Retina (tissue), 1 donor: Measurements from ENCODE around the gene DTX1.

Experiments
- DNase-seq: peaks from one replicate; pipeline ENCODE4 v3.0.0-alpha.2; 2016

The DTX1 gene

DNA sequence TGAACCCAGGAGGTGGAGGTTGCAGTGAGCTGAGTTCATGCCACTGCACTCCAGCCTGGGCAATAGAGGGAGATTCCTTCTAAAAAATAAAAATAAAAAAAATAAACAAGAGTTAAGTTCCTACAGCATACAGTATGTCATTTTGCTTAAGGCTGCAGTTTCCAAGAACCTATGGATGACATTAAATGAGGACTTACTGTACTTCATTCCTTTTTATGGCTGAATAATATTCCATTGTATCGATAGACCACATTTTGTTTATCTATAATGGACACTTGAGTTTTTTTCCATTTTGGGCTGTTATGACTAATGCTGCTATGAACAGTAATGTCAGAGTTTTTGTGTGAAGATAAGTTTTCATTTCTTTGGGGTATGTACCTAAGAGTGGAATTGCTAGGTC, 61.6 kb downstream of the DTX1 start:
- DNase-seq: no peak

GRCh38 chr12:113119980-113120669, 63.6 kb downstream of the DTX1 start:
- DNase-seq: no peak

- no peak for DNase-seq
Measured at GRCh38 chr12:113120670-113121370, 64.3 kb downstream of the DTX1 start.

GRCh38 chr12:113127791-113128199, 71.3 kb downstream of the DTX1 start:
- DNase-seq: no peak

GRCh38 chr12:113128802-113129663, 72.5 kb downstream of the DTX1 start:
- DNase-seq: no peak

- DNase-seq: no peak
Measured at GRCh38 chr12:113129664-113130456, 73.3 kb downstream of the DTX1 start.

- DNase-seq: no peak
Measured at GRCh38 chr12:113130457-113131135, 74.1 kb downstream of the DTX1 start.

GRCh38 chr12:113131556-113131955, 75.0 kb downstream of the DTX1 start:
- no peak for DNase-seq

DNA sequence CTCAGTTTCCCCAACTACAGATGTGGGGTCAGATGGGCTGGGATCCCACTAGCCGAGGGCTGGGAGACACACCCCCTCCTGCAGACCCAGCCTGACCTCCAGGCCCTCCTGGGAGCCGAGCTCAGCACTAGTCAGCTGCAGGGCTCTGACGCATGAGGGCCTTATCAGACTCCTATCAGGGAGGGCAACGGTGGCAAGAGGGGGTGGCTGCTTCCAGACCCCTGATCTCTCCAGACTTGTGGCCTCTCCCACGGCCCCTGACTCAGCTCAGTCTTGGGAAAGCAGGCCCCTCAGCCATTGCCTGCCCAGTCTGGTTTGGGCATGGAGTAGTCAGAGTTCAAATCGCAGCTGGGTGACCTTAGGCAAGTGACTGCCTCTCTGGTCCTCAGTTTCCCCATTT, 76.5 kb downstream of the DTX1 start:
- no peak for DNase-seq

DNA sequence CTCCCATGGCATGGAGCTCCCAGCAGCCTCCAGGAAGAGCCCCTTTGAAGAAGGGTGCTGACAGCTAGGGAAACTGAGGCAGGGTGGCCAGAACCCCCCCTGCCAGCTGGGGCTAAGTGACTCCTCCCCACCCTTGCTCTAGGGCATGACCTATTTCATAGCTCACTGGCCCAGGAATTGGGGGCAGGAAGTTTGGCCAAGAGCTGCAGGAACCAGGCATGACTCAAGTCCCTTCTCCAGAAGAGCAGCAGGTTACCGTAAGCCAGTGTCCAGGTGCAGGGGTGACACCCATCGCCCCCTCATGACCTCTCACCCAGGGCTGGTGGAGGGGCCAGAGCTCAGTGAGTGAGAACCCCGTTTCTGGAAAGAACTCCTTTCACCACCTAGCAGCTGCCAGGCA, 77.1 kb downstream of the DTX1 start:
- DNase-seq: no peak

DNA sequence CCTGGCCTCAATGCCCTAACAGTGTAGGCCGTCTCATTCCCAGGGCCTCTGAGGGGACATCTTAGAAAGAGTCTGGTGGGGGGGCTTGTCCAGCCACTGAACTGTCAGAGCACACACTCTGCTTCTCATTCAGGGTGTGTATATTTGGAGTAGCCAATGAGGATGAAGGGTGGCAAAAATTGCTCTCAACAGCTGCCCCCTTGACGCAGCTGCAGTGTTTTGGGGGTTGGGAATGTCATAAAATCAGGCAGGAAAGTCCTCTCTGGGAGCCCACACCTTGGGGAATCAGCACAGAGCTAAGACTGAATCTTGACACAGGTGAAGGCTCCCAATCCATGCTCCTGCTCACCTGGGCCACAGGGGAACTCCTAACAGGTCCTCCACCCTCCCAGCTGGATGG, 77.5 kb downstream of the DTX1 start:
- DNase-seq: no peak

- no peak for DNase-seq
Measured at GRCh38 chr12:113134521-113134951, 78.0 kb downstream of the DTX1 start.

DNA sequence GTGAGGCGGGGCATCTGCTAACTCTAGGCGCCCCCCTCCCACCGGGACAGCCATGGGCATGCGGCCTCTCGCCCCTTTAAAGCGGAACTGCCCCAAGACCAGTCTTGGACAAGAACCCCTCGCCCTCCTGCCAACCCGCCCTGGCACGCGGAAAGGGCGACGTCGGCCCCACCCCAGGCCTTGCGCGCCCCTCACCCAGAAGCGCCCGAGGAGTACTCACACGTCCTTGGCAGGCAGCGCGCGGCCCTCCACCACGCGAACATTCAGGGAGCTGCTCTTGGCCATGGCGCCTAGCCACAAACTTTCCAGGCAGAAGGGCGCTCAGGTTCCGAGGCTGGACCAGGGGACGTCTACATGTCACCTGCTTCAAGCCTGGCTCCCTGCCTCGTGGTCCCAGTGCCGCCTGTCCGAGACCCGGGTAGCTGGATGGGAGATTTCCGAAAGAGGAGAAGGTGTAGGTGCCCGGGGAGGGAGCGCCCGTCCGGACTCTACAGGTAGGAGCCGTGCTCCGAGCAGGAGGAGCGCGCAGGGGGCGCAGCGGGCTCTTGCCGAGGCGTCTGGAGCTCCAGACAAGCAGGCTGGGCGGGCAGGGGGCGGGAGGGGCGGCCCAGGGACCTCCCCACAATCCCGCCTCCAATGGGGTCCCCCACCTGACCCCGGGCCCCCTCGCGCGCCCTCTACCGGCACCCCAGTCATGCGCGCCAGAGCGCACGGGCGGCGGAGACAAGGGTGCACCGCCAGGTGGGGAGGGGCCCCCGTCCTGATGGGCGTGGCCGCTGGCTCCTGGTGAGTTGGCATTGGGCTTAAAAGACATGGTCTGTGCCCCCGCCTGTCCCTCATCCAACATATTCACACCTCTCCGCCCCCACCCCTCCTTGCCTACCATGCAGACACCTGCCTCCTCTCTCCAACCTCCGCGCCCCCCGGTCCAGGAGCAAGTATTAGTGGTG, 78.9 kb downstream of the DTX1 start, which contains the start of gene RASAL1:
Gene RASAL1, minus strand, starts transcription at position 584 of the 950 bp plus-strand sequence. Its CDS starts 299 bp downstream, at position 285.
- no peak for DNase-seq

GRCh38 chr12:113136128-113136989, 79.8 kb downstream of the DTX1 start:
- no peak for DNase-seq

DNA sequence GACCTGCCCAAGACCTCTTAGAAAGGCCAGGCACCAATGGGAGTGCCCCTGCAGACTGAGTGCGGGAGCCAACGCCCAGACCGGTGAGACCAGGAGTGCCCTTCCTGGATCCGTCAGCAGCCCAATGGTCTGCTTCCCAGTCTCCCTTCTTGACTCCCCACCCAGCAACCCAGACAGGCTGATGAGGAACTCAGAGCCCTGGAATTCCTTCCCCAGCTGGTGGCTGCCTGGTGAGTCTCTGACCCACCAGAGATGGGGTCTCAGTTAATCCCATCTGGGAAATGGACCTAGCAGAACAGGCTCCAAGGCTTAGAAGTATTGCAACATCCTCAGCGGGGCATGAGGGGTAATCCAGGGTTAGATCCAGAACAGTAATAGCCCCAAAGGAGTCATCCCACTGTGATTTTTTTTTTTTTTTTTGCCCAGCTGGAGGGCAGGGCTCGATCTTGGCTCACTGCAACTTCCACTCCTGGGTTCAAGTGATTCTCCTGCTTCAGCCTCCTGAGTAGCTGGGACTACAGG, 80.5 kb downstream of the DTX1 start:
- no peak for DNase-seq

- DNase-seq: no peak
Measured at GRCh38 chr12:113137861-113138783, 81.6 kb downstream of the DTX1 start.

- no peak for DNase-seq
Measured at GRCh38 chr12:113138826-113139225, 82.3 kb downstream of the DTX1 start.

- DNase-seq: no peak
Measured at GRCh38 chr12:113140706-113141105, 84.2 kb downstream of the DTX1 start.
